Measurements from ENCODE around the gene IL37. TPM values are rescaled to one million over a fixed set of nuclear protein-coding genes. Genes with fewer than 3 reads are reported as not detected.

IL37 gene
- total RNA-seq, 2 donors from 2014 or later, result not detected

GRCh38 chr2:112916625-112917247 is 5.8 kb downstream of the IL37 start:
- TF ChIP-seq CTCF (IDR thresholded peaks at IDR 0.05), result no peak
- Histone ChIP-seq H3K36me3 (no peaks in the 10 kb centered on the region), H3K27ac (no peak overlapping the region), H3K9me3 (peaks cover 0 to 4% of the 10 kb centered on the region in 2 donors), H3K4me3 (no peak overlapping the region), H3K27me3 (no peaks in the 10 kb centered on the region), H3K4me1 (no peaks in the 10 kb centered on the region)
- DNase-seq (ENCODE audit: low spot score), result no peak

- no peak for DNase-seq (ENCODE audit: low spot score)
- Histone ChIP-seq H3K4me1 (no peaks in the 10 kb centered on the region), H3K9me3 (peaks cover 0 to 4% of the 10 kb centered on the region in 2 donors), H3K27ac (no peak overlapping the region), H3K27me3 (no peaks in the 10 kb centered on the region), H3K4me3 (no peak overlapping the region), H3K36me3 (no peaks in the 10 kb centered on the region)
- TF ChIP-seq CTCF (IDR thresholded peaks at IDR 0.05), result no peak
Measured at GRCh38 chr2:112917856-112918255, 6.9 kb downstream of the IL37 start.

GRCh38 chr2:112918256-112918655 is 7.3 kb downstream of the IL37 start:
- no peak overlapping the region for H3K27ac ChIP-seq
- no peaks in the 10 kb centered on the region for H3K4me1 ChIP-seq
- no peaks in the 10 kb centered on the region for H3K36me3 ChIP-seq
- no peak overlapping the region for H3K4me3 ChIP-seq
- no peak for DNase-seq (ENCODE audit: low spot score)
- H3K27me3 ChIP-seq, result no peaks in the 10 kb centered on the region
- peaks cover 0 to 4% of the 10 kb centered on the region in 2 donors for H3K9me3 ChIP-seq
- no peak for TF ChIP-seq CTCF (IDR thresholded peaks at IDR 0.05)

GRCh38 chr2:112919086-112919485 is 8.1 kb downstream of the IL37 start:
- peak; percentile 1 for DNase-seq (ENCODE audit: low spot score)
- H3K36me3 ChIP-seq, result no peaks in the 10 kb centered on the region
- TF ChIP-seq CTCF (IDR thresholded peaks at IDR 0.05), result no peak
- H3K4me1 ChIP-seq, result no peaks in the 10 kb centered on the region
- no peak overlapping the region for H3K27ac ChIP-seq
- H3K4me3 ChIP-seq, result no peak overlapping the region
- no peaks in the 10 kb centered on the region for H3K27me3 ChIP-seq
- H3K9me3 ChIP-seq, result peaks cover 0 to 4% of the 10 kb centered on the region in 2 donors

GRCh38 chr2:112920923-112921532 is 10.1 kb downstream of the IL37 start:
- Histone ChIP-seq H3K36me3 (no peaks in the 10 kb centered on the region), H3K27me3 (no peaks in the 10 kb centered on the region), H3K4me3 (no peak overlapping the region), H3K4me1 (no peaks in the 10 kb centered on the region), H3K27ac (no peak overlapping the region), H3K9me3 (peaks cover 0 to 4% of the 10 kb centered on the region in 2 donors)
- DNase-seq (ENCODE audit: low spot score), result no peak
- no peak for TF ChIP-seq CTCF (IDR thresholded peaks at IDR 0.05)

All from right atrium auricular region (tissue), 2 donors.